ENCODE measurements around the gene NR3C1.
A peak's percentile ranks its signal among the peaks of the same experiment; 100 is the strongest.

NR3C1 gene

GRCh38 chr5:143364061-143364460 is 39.4 kb downstream of the NR3C1 start:
- no peak for DNase-seq
- H3K27ac ChIP-seq (ENCODE audit: insufficient read depth in 1 of 2, low read depth in 1 of 2, low read length in 2 of 2, poor library complexity in 1 of 2, severe bottlenecking in 2 of 2) = no peak overlapping the region
- WGBS (ENCODE audit: insufficient coverage) = 100% methylated on average over 2 of the region's 2 CpGs
- H3K36me3 ChIP-seq (ENCODE audit: control insufficient read depth in 4 of 4, insufficient read depth in 4 of 4, low read length in 3 of 4) = peaks cover 0 to 20% (median 4%) of the 10 kb centered on the region in 4 experiments
- H3K9me3 ChIP-seq (ENCODE audit: control extremely low read depth in 1 of 5, control insufficient read depth in 4 of 5, insufficient read depth in 2 of 5, low read depth in 1 of 5, low read length in 4 of 5) = peaks cover 1 to 21% (median 5%) of the 10 kb centered on the region in 5 experiments
- no peak overlapping the region for H3K4me3 ChIP-seq (ENCODE audit: control insufficient read depth in 1 of 7, extremely low read depth in 1 of 7, insufficient read depth in 4 of 7, low read depth in 2 of 7, low read length in 6 of 7)
- H3K4me1 ChIP-seq (ENCODE audit: control extremely low read depth in 1 of 4, control insufficient read depth in 4 of 4, insufficient read depth in 4 of 4, low read length in 3 of 4) = peaks cover 0 to 13% (median 3%) of the 10 kb centered on the region in 4 experiments
- ChIA-PET CTCF (no interaction called here), POLR2A (no interaction called here)
- H3K27me3 ChIP-seq (replicated peaks in 2 of 5; ENCODE audit: control insufficient read depth in 4 of 5, insufficient read depth in 5 of 5, low read length in 4 of 5) = no peaks in the 10 kb centered on the region

- Histone ChIP-seq H3K9me3 (ENCODE audit: control extremely low read depth in 1 of 5, control insufficient read depth in 4 of 5, insufficient read depth in 2 of 5, low read depth in 1 of 5, low read length in 4 of 5) (peaks cover 1 to 15% (median 5%) of the 10 kb centered on the region in 5 experiments), H3K27me3 (replicated peaks in 2 of 5; ENCODE audit: control insufficient read depth in 4 of 5, insufficient read depth in 5 of 5, low read length in 4 of 5) (no peaks in the 10 kb centered on the region), H3K4me1 (ENCODE audit: control extremely low read depth in 1 of 4, control insufficient read depth in 4 of 4, insufficient read depth in 4 of 4, low read length in 3 of 4) (peaks cover 0 to 13% (median 4%) of the 10 kb centered on the region in 4 experiments), H3K4me3 (ENCODE audit: control insufficient read depth in 1 of 7, extremely low read depth in 1 of 7, insufficient read depth in 4 of 7, low read depth in 2 of 7, low read length in 6 of 7) (no peak overlapping the region), H3K27ac (ENCODE audit: insufficient read depth in 1 of 2, low read depth in 1 of 2, low read length in 2 of 2, poor library complexity in 1 of 2, severe bottlenecking in 2 of 2) (no peak overlapping the region), H3K36me3 (ENCODE audit: control insufficient read depth in 4 of 4, insufficient read depth in 4 of 4, low read length in 3 of 4) (peaks cover 0 to 12% (median 0%) of the 10 kb centered on the region in 4 experiments)
- no peak for DNase-seq
- POLR2A ChIA-PET = no interaction called here
- WGBS (ENCODE audit: insufficient coverage) = no CpG with 5 or more reads among the region's 1 CpG
- CTCF ChIA-PET = interaction anchor here (1.4 to 1.5 kb wide), 2 partner anchors 9 to 11 kb away, joined by 3 read pairs; no protein-coding TSS in a partner anchor
These were observed 40.7 kb downstream of the NR3C1 start for GRCh38 chr5:143362664-143363227.

GRCh38 chr5:143361438-143361837 is 42.0 kb downstream of the NR3C1 start:
- POLR2A ChIA-PET = interaction anchor here (0.6 kb wide), 1 partner anchor 386 kb away, joined by 5 read pairs; no protein-coding TSS in a partner anchor
- no peak overlapping the region for H3K27ac ChIP-seq (ENCODE audit: insufficient read depth in 1 of 2, low read depth in 1 of 2, low read length in 2 of 2, poor library complexity in 1 of 2, severe bottlenecking in 2 of 2)
- 100% methylated on average over 2 of the region's 3 CpGs for WGBS (ENCODE audit: insufficient coverage)
- peaks cover 3 to 20% (median 7%) of the 10 kb centered on the region in 4 experiments for H3K4me1 ChIP-seq (ENCODE audit: control extremely low read depth in 1 of 4, control insufficient read depth in 4 of 4, insufficient read depth in 4 of 4, low read length in 3 of 4)
- CTCF ChIA-PET = interaction anchor here (1.0 to 2.3 kb wide), 5 partner anchors 7 to 32 kb away, joined by 3 to 6 read pairs (median 3); no protein-coding TSS in a partner anchor
- peaks cover 0 to 15% (median 5%) of the 10 kb centered on the region in 5 experiments for H3K9me3 ChIP-seq (ENCODE audit: control extremely low read depth in 1 of 5, control insufficient read depth in 4 of 5, insufficient read depth in 2 of 5, low read depth in 1 of 5, low read length in 4 of 5)
- no peak for DNase-seq
- H3K36me3 ChIP-seq (ENCODE audit: control insufficient read depth in 4 of 4, insufficient read depth in 4 of 4, low read length in 3 of 4) = peaks cover 0 to 12% (median 0%) of the 10 kb centered on the region in 4 experiments
- H3K27me3 ChIP-seq (replicated peaks in 2 of 5; ENCODE audit: control insufficient read depth in 4 of 5, insufficient read depth in 5 of 5, low read length in 4 of 5) = no peaks in the 10 kb centered on the region
- H3K4me3 ChIP-seq (ENCODE audit: control insufficient read depth in 1 of 7, extremely low read depth in 1 of 7, insufficient read depth in 4 of 7, low read depth in 2 of 7, low read length in 6 of 7) = no peak overlapping the region

- no peak for DNase-seq
- H3K27ac ChIP-seq (ENCODE audit: insufficient read depth in 1 of 2, low read depth in 1 of 2, low read length in 2 of 2, poor library complexity in 1 of 2, severe bottlenecking in 2 of 2) = no peak overlapping the region
- H3K27me3 ChIP-seq (replicated peaks in 2 of 5; ENCODE audit: control insufficient read depth in 4 of 5, insufficient read depth in 5 of 5, low read length in 4 of 5) = no peaks in the 10 kb centered on the region
- peaks cover 0 to 9% (median 0%) of the 10 kb centered on the region in 4 experiments for H3K36me3 ChIP-seq (ENCODE audit: control insufficient read depth in 4 of 4, insufficient read depth in 4 of 4, low read length in 3 of 4)
- H3K9me3 ChIP-seq (ENCODE audit: control extremely low read depth in 1 of 5, control insufficient read depth in 4 of 5, insufficient read depth in 2 of 5, low read depth in 1 of 5, low read length in 4 of 5) = peaks cover 0 to 15% (median 5%) of the 10 kb centered on the region in 5 experiments
- CTCF ChIA-PET = interaction anchor here (1.0 to 2.3 kb wide), 4 partner anchors 10 to 33 kb away, joined by 3 to 6 read pairs (median 3); no protein-coding TSS in a partner anchor
- POLR2A ChIA-PET = interaction anchor here (0.6 kb wide), 1 partner anchor 387 kb away, joined by 5 read pairs; no protein-coding TSS in a partner anchor
- H3K4me3 ChIP-seq (ENCODE audit: control insufficient read depth in 1 of 7, extremely low read depth in 1 of 7, insufficient read depth in 4 of 7, low read depth in 2 of 7, low read length in 6 of 7) = no peak overlapping the region
- peaks cover 3 to 24% (median 7%) of the 10 kb centered on the region in 4 experiments for H3K4me1 ChIP-seq (ENCODE audit: control extremely low read depth in 1 of 4, control insufficient read depth in 4 of 4, insufficient read depth in 4 of 4, low read length in 3 of 4)
These were observed 42.7 kb downstream of the NR3C1 start for GRCh38 chr5:143360755-143361154.

- Histone ChIP-seq H3K27ac (ENCODE audit: insufficient read depth in 1 of 2, low read depth in 1 of 2, low read length in 2 of 2, poor library complexity in 1 of 2, severe bottlenecking in 2 of 2) (no peak overlapping the region), H3K27me3 (replicated peaks in 2 of 5; ENCODE audit: control insufficient read depth in 4 of 5, insufficient read depth in 5 of 5, low read length in 4 of 5) (no peaks in the 10 kb centered on the region), H3K9me3 (ENCODE audit: control extremely low read depth in 1 of 5, control insufficient read depth in 4 of 5, insufficient read depth in 2 of 5, low read depth in 1 of 5, low read length in 4 of 5) (peaks cover 0 to 13% (median 5%) of the 10 kb centered on the region in 5 experiments), H3K4me1 (ENCODE audit: control extremely low read depth in 1 of 4, control insufficient read depth in 4 of 4, insufficient read depth in 4 of 4, low read length in 3 of 4) (peaks cover 3 to 28% (median 8%) of the 10 kb centered on the region in 4 experiments), H3K36me3 (ENCODE audit: control insufficient read depth in 4 of 4, insufficient read depth in 4 of 4, low read length in 3 of 4) (peaks cover 0 to 6% (median 0%) of the 10 kb centered on the region in 4 experiments), H3K4me3 (ENCODE audit: control insufficient read depth in 1 of 7, extremely low read depth in 1 of 7, insufficient read depth in 4 of 7, low read depth in 2 of 7, low read length in 6 of 7) (no peak overlapping the region)
- ChIA-PET POLR2A (no interaction called here), CTCF (interaction anchor here (1.2 to 2.3 kb wide), 4 partner anchors 9 to 44 kb away, joined by 3 to 6 read pairs (median 4); no protein-coding TSS in a partner anchor)
- no CpG with 5 or more reads among the region's 2 CpGs for WGBS (ENCODE audit: insufficient coverage)
- peak in 1 of 3 donors; percentile 51 for DNase-seq
These were observed 43.6 kb downstream of the NR3C1 start for GRCh38 chr5:143359869-143360268.

- H3K36me3 ChIP-seq (ENCODE audit: control insufficient read depth in 4 of 4, insufficient read depth in 4 of 4, low read length in 3 of 4) = no peaks in the 10 kb centered on the region
- H3K4me3 ChIP-seq (ENCODE audit: control insufficient read depth in 1 of 7, extremely low read depth in 1 of 7, insufficient read depth in 4 of 7, low read depth in 2 of 7, low read length in 6 of 7) = peak overlapping the region in 2 of 7 experiments; percentile 28 to 58
- ChIA-PET POLR2A (no interaction called here), CTCF (interaction anchor here (0.7 to 1.7 kb wide), 3 partner anchors 10 to 32 kb away, joined by 3 to 4 read pairs (median 3); no protein-coding TSS in a partner anchor)
- H3K4me1 ChIP-seq (ENCODE audit: control extremely low read depth in 1 of 4, control insufficient read depth in 4 of 4, insufficient read depth in 4 of 4, low read length in 3 of 4) = peaks cover 10 to 47% (median 13%) of the 10 kb centered on the region in 4 experiments
- WGBS (ENCODE audit: insufficient coverage) = 42% methylated on average over 2 of the region's 4 CpGs
- H3K27ac ChIP-seq (ENCODE audit: insufficient read depth in 1 of 2, low read depth in 1 of 2, low read length in 2 of 2, poor library complexity in 1 of 2, severe bottlenecking in 2 of 2) = peak overlapping the region in 1 of 2 experiments; percentile 30
- no peaks in the 10 kb centered on the region for H3K27me3 ChIP-seq (replicated peaks in 2 of 5; ENCODE audit: control insufficient read depth in 4 of 5, insufficient read depth in 5 of 5, low read length in 4 of 5)
- H3K9me3 ChIP-seq (ENCODE audit: control extremely low read depth in 1 of 5, control insufficient read depth in 4 of 5, insufficient read depth in 2 of 5, low read depth in 1 of 5, low read length in 4 of 5) = no peaks in the 10 kb centered on the region
- DNase-seq = no peak
These were observed 46.5 kb downstream of the NR3C1 start for GRCh38 chr5:143356855-143357583.
